ENCODE results near the gene MED17.

The MED17 gene

DNA sequence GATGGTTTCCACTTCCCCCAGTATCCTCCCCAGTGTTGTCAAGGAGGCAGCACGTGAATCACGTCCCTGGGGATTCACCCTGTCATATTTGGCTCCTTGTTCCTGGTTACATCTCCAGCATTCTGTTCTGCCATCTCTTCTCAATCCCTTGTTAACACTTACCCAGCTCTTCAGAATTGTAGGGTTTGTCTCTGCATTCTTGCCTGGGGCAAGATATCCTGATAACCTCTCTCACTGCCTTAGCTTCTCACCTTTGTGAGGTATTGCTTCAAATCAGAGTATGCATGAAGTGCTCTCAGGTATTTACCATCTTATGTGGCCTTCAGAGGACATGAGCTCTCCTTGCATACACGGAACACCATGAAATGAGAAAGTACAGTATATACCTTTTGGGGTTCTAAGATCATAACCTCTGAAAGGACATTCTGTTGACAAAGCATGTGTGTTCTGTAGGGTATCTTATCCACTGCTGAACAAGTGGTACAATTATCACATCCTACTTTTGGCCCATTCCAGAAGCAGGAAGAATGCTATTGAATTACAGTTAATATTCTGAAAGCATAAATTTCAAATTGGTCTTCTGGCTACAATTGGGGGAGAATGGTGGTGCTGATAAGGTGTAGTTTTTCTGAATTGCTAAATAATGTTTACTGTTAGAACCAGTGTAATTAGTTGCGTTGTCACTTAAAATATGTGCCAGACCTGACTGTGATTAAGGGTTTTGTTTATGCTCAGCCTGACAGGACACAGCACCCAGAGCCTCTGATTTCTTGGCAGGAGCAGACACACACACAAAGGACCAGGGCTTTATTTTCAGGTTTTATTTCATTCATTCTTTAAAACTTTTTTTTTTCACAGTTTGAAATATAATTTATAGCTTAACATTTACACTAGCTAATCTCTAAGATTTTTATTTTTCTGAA is 33.6 kb downstream of the MED17 start:
- no peak for DNase-seq (ENCODE audit: low read depth)

DNA sequence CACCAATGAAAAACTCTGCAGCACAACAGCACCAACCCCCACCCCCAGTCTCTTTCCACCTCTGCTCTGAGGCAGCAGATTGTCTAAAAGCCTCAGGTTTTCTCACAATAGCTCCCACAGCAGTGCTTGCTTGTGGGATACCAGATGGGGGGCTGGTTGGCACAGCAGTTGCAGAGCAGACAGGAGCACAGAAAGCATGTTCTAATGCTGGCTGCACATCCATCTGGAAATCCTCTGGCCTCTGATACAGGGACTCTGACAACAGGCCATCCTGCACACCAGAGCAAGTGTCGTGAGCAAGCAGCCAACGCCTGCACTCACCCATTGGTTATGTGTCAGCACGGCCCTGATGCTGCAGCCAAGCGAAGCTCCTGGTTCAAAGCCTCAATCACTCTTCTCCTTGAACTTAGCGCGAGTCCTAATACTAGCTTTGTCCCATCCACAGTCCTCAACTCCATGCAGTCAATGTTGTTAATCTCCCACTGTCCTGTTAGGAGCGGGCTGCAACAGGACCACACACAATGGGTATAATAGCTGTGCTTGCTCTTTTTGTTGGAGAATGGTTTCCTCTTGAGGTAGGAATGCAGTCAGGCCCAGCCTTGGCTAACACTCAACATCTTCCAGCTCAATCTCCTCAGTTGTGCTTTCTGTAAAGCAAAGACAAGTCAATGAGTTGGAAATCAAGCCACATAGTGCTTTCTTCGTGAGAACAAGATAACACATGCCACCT is 36.0 kb downstream of the MED17 start:
- DNase-seq (ENCODE audit: low read depth), result no peak

DNA sequence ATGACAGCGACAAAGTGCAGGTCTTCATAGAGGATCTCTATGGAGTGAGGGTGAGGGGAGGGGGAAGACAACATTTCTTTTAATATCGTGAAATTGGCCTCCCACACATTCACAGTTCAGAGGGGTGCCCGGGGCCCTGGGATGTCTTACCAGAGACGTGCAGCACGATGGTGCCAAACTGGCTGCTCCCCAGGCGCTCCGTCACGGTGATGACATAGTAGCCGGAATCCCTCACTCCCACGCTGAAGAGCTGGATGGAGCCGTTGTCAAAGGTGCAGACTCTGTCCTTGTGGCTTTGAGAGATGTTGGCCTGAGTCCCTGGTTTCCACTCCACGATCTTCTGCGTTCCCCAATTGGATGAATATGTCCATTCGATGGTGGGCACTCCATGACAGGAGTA is 36.8 kb downstream of the MED17 start:
- DNase-seq (ENCODE audit: low read depth), result no peak

DNA sequence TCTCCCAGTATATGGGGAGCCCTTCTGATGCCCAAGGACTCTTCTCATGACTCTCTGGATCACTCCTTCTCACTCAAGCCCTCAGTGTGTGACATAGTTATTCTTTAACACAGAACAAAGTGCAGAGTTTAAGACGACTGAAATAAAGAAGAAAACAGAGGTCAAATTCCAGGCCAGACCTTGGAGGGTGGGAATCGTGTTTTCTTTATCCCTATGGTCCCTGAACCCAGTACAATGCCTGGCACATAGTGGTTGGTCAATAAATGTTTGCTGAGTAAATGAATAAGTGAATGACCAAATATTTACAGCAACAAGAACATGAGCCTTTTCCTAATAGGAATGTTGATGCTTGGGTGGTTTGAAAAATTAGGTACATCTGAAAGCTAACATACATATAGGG is 37.5 kb downstream of the MED17 start:
- DNase-seq (ENCODE audit: low read depth), result no peak

DNA sequence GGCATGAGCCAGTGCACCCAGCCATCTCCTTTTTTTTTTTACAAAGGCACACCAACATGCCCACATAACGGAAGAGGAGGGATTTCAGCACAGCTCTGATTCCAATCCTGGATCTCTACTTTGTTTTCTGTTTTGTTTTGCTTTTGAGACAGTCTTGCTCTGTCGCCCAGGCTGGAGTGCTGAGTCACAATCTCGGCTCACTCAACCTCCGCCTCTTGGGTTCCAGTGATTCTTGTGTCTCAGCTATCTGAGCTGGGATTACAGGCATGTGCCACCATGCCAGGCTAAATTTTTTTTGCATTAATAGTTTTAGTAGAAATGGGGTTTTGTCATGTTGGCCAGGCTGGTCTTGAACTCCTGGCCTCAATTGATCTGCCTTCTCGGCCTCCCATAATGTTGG is 38.3 kb downstream of the MED17 start:
- no peak for DNase-seq (ENCODE audit: low read depth)

DNA sequence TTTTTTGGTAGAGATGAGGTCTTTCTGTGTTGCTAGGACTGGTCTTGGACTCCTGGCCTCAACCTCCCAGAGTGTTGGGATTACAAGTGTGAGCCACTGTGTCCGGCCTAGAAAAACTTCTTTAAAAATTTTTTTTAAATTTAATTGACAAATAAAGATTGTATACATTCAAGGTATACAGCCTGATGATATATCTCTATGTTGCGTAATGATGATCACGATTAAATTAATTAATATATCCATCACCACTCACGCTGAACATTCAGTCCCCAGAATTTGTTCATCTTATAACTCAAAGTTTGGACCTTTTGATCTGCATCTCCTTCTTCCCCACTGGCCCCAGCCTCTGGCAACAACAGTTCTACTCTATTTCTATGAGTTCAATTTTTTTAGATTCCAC is 39.1 kb downstream of the MED17 start:
- DNase-seq (ENCODE audit: low read depth), result no peak

DNA sequence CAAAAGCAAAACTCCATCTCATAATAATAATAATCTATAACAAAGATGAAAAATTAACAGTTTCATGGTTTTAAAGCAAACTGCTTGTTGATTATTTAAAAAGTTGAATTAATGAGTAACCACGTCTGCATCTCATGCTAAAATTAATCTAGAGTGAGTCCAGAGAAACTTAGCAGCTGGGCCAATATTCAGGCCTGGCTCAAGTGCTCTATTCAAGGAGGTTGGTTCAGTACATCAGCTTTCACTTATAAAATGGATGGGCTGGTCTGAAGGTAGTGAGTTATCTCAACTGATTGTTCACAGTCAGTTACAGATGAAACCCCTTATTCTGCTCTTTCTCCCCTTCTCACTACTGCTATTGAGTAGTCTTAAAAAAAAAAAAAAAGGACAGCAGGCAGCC is 43.3 kb downstream of the MED17 start:
- DNase-seq (ENCODE audit: low read depth), result no peak

DNA sequence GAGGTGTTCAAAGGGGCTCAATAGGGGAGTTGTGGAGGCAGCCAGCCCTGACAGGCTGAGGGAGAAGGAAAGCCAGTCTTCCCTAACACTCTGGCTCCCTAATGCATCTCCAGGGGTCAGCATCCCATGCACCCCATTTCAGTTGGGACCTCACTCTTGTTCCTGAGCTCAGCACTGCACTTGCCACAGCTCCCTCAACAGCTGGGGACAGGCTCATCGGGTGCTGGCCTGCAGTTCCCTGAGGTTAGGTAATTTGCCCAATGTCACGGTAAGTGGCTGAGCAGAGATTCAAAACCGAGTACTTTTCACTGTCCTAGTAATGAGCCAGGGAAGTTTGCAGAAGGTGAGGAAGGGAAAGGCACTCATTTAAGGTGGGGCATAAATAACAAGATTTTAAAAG is 45.5 kb downstream of the MED17 start:
- DNase-seq (ENCODE audit: low read depth), result no peak

DNA sequence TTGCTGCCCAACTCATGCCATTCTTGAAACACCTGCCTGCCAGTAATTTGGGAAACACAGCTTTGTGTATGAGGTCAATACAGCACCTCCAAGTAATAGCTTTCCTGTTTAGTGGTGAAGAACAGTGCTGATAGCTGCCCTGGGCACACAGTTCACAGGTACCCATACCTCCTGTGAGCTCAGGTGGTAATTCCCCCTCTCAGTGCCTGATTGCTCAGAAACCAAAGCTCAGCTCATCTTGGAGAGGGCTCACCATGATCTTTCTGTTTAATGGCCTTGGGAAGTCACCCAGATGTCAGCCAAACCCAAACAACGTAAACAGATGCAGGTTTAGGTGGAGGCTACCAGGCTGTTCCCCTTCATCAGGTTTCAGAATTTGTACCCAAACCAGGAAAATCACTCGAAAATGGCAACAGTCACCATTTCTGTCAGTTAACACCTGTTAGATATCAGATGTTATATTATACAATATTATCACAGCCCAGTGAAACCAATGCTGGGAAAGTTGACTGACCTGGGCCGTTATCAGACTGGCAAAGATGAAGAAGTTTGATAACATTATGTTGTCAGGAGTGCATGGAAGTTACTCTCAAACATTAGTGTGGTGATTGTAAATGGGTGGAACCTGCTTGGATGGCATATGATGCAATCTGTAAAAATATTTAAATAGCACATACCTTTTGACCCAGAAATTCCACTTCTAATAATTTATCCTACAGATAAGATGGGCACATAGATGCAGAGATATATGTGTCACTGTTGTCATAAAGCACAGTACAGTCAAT is 47.5 kb downstream of the MED17 start:
- no peak for DNase-seq (ENCODE audit: low read depth)

DNA sequence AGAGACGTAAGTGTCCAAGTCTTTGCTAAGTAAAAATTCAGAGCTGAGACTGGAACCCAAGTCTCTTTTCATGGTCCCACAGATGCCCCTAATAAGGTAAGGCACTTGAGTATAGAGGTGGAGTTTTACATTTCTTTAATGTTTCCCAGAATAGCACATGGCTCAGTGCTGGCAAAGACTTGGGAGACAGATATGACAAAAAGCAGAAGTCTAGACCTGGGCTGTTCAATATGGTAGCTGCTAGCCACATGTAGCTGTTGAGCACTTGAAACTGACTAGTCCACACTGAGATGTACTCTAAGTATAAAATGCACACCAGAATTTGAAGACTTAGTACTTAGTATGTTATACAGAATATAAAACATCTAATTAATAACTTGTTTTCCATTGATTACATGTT is 48.7 kb downstream of the MED17 start:
- no peak for DNase-seq (ENCODE audit: low read depth)

DNA sequence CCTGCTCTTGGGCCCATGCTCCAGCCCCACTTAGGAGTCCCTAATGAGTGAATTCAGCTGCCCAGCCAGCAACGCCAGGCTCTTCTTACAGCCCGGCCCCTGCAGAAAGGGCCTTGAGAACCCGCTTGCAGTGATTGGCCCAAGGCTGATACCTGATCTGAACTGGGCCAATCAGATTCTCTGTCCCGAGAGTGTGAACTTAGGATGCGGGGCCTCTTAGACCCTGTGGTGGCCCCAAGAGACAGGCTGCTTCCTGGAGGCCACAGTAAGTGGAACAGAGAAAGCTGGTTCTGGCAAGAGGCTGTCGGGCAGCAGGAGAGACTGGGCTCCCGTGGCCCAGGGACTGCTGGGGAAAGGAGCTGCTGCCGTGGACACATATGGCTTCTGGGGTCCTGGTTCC is 54.9 kb downstream of the MED17 start:
- no peak for DNase-seq (ENCODE audit: low read depth)

DNA sequence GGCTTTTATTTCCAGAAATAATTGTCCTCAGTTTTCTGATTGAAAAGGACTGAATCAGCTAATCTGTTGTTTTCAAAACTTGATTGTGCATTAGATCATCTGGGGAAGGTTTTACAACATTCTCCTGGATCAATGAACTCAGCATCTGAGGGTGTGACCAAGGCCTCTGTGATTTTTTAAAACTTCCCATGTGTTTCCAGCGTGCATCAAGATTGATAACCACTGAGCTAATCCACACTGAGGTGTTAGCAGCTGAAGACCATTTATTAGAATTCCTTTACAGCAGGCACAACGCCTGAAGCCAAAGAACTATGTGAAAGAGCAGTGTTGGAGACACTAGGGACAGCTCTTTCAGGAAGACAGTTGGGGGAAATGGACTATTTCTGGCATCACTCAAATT is 56.1 kb downstream of the MED17 start:
- DNase-seq (ENCODE audit: low read depth), result no peak

DNA sequence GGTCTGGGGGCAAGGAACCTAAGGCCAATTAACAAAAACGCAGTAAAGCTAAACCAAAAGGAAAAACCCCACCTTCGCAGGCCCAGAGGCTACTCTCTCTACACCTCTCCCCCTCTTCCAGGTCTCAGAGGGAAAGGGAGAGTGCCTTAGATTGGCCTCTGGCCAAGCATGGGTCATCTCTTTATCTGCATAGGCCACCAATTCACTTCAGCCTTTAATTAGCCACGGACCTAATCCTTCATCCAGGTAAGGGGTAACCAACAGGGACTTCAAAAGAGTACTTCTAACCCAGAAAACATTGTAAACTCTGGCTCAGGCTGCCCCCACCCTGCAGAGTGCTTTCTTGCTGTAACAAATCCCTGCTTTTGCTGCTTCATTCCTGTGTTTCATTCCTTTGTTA is 56.9 kb downstream of the MED17 start:
- no peak for DNase-seq (ENCODE audit: low read depth)

DNA sequence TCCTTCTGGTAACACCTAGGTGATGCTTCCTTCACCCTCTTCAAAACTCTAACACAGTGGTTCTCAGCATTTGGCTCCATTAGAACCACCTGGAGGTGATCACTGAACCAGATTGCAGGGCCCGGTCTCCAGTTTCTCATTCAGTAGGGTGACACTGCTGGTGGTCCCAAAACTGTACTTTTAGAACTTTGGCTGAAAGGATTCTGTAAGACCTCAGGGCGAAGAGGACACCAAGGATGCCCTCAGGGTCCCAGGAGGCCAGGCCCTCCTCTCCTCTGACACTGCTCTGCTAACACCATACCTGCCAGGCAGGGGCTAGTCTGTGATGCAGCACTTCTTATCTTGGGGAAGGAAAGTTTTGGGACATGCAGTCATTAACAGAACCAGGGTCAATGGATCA is 57.4 kb downstream of the MED17 start:
- no peak for DNase-seq (ENCODE audit: low read depth)

DNA sequence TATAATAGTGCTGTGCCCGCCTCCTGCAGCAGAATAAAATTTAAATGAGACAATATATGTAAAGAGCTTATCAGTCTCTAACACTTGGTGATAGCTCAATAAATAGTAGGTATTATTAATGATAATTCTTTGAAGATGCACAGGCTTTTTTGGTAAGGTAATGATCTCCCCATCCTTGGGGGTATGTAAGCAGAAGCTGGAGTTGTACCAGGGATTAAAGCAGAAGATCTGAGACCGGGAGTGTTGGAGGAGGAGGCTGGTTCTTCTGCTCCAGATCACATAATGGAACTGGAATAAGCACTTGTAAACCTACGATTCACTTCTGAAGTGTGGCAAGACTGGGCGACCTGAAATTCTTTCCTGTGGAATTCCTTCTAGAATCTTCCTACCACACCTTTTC is 58.0 kb downstream of the MED17 start:
- no peak for DNase-seq (ENCODE audit: low read depth)

DNA sequence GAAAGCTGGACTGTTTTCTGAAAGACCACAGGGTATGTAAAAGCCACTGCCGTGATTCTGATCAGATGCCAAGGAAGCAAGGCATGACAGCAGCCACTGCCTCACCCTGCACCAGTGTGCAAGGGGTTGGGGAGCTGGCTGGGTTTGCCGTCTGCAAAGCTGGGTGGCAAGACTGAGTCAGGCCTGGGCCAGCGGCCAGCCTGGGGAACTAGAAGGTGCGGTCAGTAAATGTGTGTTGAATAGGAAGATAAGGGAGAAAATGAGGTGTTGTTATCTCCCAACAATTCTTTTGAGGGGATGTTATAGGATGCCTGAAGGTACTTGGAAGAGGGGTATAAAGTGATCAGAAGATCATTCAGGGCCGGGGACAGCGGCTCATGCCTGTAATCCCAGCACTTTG is 58.4 kb downstream of the MED17 start:
- DNase-seq (ENCODE audit: low read depth), result no peak

DNA sequence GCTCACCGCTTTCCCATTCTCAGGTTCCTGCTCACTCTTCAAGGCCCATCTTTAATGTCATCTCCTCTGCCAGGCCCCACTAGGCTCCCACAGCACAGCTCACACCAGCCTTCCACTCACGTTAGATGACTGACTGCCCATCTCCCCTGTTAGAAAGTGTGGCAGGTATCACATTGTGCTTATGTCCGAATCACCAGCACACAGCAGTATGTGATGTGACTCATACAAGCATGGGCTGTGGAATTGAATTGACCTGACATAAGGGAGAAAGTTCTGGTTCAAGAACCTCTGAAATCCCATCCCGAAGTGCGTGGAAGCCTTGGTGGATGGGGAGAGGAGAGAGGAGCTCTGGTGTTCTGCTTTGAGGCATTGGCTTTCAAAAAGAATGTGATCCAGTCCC is 59.8 kb downstream of the MED17 start:
- DNase-seq (ENCODE audit: low read depth), result no peak

DNA sequence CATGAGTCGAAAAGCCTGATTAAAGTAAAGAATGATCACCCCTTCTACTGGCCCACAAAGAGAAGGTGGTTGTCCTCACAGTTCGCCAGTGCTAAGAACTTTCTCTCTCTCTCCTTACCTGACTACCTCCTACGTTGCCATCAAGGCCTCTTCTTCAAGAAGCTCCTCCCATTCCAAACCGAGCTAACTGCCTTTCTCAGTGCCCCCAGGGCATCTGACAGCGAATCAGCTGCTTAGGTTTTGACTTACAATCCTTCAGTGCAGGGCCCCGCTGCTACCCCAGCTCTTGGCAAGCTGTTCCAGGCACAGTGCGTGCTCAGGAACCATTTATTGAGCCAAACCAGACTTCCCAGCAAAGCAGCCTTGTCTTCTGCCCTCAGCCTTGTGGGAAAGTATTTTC is 60.5 kb downstream of the MED17 start:
- DNase-seq (ENCODE audit: low read depth), result no peak

DNA sequence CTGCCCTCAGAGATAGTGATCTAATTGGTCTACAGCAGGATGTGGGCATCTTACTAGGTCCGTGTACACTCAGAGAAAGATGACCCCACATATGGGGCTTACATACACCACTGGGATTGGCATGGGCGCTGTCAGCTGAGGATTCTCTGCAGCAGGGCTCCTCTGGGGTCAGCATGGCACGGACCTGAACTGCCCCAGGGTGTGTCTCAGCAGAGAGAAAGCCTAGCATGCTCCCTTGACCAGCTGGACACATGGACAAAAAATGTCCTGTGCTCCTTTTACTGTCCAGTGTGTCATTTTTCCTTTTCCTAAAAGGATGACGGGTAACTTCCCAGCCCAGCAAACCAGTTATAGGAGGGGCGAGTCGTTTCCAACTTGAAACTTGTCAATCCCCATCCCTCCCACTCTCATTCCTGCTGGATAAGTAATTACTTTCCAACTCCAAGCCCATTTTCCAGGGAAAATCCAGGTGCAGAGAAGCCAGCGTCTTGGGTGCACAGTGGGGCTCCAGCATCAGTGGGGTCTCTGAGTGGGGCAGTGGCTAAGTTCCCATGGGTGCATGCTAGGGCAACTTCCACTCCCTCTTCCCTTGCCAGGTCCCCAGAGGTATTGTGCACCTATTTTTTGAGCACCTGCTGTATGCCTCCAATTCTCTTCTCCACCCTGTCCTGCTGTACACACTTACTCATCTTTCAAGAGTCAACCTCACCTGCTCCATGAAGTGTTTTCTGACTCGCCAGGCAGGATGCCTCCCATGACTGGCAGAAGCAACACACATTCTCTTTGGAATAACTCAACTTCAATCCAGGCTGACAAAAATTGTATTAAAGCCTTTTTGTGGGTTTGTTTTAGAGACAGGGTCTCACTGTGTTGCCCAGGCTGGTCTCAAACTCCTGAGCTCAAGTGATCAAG is 61.4 kb downstream of the MED17 start:
- DNase-seq (ENCODE audit: low read depth), result no peak

DNA sequence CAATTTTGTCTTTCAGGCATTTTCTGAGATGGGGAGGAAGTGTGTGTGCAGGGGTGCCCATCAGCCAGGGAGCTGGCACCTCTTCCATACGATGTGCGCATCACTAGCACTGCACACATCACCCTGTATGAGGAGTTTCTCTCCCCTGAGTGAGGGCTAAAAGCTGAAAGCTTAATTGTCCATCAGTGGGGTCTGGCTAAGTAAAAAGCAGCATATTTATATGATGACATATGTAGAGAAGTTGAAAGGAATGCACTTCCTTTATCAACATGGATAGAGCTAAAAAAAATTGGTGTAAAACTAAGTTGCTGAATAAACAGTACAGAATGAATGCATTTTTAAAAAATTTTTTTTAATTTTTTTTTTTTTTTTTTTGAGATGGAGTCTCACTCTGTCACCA is 62.3 kb downstream of the MED17 start:
- no peak for DNase-seq (ENCODE audit: low read depth)

DNA sequence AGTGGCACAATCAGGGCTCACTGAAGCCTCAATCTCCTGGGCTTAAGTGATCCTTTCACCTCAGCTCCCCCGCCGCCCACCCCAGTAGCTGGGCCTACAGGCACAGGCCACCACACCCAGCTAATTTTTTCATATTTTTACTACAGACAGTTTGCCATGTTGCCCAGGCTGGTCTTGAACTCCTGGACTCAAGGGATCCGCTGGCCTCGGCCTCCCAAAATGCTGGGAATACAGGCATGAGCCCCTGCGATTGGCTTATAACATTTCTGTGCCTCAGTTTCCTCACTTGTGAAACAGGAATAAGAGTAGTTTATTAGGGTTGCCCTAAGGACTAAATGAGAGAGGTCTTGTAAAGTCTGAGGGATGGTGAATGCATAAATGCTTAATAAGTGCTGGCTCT is 65.1 kb downstream of the MED17 start:
- no peak for DNase-seq (ENCODE audit: low read depth)

All from activated gamma-delta T cell treated with anti-CD3 and anti-CD28 coated beads, Interleukin-2, amount 50 U/mL, for 16 hours (primary cell).